Lower lobe of right lung (tissue), 2 donors: ENCODE data around the gene ZNF236. TPM values are rescaled to one million over a fixed set of nuclear protein-coding genes. Genes with fewer than 3 reads are reported as not detected.

Experiments
- ATAC-seq, 2 donors: fragments of 200-7000 bp; cut with Tn5 transposase; one replicate each; pipeline ENCODE4 v1.9.1; 2020 to 2022; ENCODE audit warnings: mild to moderate bottlenecking in 2 of 2, moderate library complexity in 2 of 2
- DNase-seq: peaks from one replicate; pipeline ENCODE4 v3.0.0-alpha.2; 2020
- H3K27ac ChIP-seq: fragments of 200-600 bp; one replicate; pipeline ENCODE4 v1.8.0; 2022
- H3K27me3 ChIP-seq: fragments of 200-600 bp; one replicate; pipeline ENCODE4 v1.8.0; 2022; ENCODE audit warnings: low read depth
- H3K36me3 ChIP-seq: fragments of 200-600 bp; one replicate; pipeline ENCODE4 v1.8.0; 2022; ENCODE audit warnings: mild to moderate bottlenecking
- H3K4me1 ChIP-seq: fragments of 200-600 bp; one replicate; pipeline ENCODE4 v1.8.0; 2022
- H3K4me3 ChIP-seq: fragments of 200-600 bp; one replicate; pipeline ENCODE4 v1.8.0; 2022; ENCODE audit warnings: mild to moderate bottlenecking
- H3K9me3 ChIP-seq: fragments of 200-600 bp; one replicate; pipeline ENCODE4 v1.8.0; 2022
- intact Hi-C: fragments of 100-400 bp; cut with DNase I; formaldehyde crosslinking; loops from one replicate; pipeline ENCODE4 v1.11.0; 2022
- total RNA-seq: library from RNA; stranded (reverse); fragmentation: NEBNext Ultra II Directional; extraction: Animal tissue kit (Norgen Biotek cat#: 25700); gene quantifications from one replicate; pipeline ENCODE4 v1.2.1, GENCODE V29; 2021
- TF ChIP-seq, protein P1 (sequence below): fragments of 200-600 bp; IDR thresholded peaks from one replicate; pipeline ENCODE4 v1.8.0; 2022; ENCODE audit warnings: antibody characterized with exemption, mild to moderate bottlenecking
- donor health status: DM: no; HTN: yes; CAD: no; lungs with severe emphysema.

Gene ZNF236
- total RNA-seq, 1 donor from 2014 or later, result 18.0 TPM

DNA sequence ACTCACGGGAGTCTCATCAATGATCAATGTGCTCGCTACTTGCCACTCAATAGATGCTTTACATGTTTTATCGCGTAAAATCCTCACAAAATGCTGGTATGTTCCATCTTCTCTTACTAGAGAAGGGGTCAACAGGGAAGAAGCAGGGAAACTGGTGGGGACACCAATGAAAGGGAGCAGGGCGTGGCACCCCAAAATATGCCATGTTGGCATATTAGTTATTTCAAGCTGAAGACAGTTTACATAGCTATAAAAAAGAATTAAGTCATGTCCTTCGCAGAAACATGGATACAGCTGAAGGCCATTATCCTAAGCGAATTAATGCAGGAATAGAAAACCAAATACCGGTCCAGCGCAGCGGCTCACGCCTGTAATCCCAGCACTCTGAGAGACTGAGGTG is 8.1 kb upstream of the ZNF236 start:
- H3K27ac ChIP-seq, result no peak overlapping the region
- intact Hi-C loops, result no loop called here
- H3K36me3 ChIP-seq, result peaks cover 27% of the 10 kb centered on the region
- no peak overlapping the region for H3K4me3 ChIP-seq
- DNase-seq (no peak), ATAC-seq (no peak)
- TF ChIP-seq, protein P1, sequence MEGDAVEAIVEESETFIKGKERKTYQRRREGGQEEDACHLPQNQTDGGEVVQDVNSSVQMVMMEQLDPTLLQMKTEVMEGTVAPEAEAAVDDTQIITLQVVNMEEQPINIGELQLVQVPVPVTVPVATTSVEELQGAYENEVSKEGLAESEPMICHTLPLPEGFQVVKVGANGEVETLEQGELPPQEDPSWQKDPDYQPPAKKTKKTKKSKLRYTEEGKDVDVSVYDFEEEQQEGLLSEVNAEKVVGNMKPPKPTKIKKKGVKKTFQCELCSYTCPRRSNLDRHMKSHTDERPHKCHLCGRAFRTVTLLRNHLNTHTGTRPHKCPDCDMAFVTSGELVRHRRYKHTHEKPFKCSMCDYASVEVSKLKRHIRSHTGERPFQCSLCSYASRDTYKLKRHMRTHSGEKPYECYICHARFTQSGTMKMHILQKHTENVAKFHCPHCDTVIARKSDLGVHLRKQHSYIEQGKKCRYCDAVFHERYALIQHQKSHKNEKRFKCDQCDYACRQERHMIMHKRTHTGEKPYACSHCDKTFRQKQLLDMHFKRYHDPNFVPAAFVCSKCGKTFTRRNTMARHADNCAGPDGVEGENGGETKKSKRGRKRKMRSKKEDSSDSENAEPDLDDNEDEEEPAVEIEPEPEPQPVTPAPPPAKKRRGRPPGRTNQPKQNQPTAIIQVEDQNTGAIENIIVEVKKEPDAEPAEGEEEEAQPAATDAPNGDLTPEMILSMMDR, result no peak
- H3K4me1 ChIP-seq, result no peaks in the 10 kb centered on the region
- H3K27me3 ChIP-seq, result no peaks in the 10 kb centered on the region
- no peaks in the 10 kb centered on the region for H3K9me3 ChIP-seq

DNA sequence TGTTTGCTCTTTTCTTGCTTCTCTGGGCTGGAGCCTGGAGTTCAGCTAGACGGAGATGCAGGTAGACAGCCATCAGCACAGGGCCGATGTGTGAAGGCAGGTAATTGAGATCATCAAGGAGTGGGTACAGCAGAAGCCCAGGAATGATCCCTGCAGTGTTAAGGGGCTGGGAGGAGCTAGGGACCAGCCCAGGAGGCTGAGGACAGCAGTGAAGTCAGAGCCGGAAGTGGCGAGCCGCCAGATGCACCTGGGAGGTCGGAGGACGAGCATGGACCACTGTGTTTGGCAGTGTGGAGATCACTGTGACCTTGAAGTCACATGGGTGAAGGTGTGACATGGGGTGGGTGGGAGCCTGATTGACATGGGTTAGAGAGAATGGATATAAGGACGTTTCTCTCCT is 6.2 kb upstream of the ZNF236 start:
- TF ChIP-seq, protein P1, result no peak
- Histone ChIP-seq H3K27me3 (no peaks in the 10 kb centered on the region), H3K9me3 (no peaks in the 10 kb centered on the region), H3K4me3 (no peak overlapping the region), H3K27ac (no peak overlapping the region), H3K4me1 (peaks cover 6% of the 10 kb centered on the region), H3K36me3 (peaks cover 22% of the 10 kb centered on the region)
- intact Hi-C loops, result no loop called here
- no peak for ATAC-seq
- DNase-seq, result no peak

DNA sequence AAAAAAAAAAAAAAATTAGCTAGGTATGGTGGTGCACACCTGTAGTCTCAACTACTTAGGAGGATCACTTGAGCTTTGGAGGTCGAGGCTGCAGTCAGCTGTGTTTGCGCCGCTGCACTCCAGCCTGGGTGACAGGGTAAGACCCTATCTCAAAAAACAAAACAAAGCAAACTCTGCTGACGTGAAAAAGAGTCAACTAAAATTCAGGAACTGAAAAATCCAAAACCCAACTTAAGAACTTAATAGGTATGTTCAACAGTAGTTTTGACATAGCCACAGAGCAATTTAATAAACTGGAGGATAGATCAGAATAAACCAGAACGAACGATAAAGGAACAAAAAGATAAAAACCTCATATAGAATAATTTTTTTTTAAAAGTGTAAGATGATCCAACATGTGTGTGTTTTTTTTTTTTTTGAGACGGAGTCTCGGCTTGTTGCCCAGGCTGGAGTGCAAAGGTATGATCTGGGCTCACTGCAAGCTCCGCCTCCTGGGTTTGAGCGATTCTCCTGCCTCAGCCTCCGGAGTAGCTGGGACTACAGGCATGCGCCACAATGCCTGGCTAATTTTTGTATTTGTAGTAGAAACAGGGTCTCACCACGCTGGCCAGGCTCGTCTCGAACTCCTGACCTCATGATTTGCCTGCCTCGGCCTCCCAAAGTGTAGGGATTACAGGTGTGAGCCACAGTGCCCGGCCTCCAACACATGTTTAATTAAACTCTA is 4.3 kb upstream of the ZNF236 start:
- Histone ChIP-seq H3K9me3 (no peaks in the 10 kb centered on the region), H3K36me3 (peaks cover 21% of the 10 kb centered on the region), H3K27me3 (no peaks in the 10 kb centered on the region), H3K4me1 (peaks cover 9% of the 10 kb centered on the region), H3K27ac (no peak overlapping the region), H3K4me3 (no peak overlapping the region)
- TF ChIP-seq, protein P1, result no peak
- DNase-seq (no peak), ATAC-seq (no peak)
- intact Hi-C loops, result no loop called here

DNA sequence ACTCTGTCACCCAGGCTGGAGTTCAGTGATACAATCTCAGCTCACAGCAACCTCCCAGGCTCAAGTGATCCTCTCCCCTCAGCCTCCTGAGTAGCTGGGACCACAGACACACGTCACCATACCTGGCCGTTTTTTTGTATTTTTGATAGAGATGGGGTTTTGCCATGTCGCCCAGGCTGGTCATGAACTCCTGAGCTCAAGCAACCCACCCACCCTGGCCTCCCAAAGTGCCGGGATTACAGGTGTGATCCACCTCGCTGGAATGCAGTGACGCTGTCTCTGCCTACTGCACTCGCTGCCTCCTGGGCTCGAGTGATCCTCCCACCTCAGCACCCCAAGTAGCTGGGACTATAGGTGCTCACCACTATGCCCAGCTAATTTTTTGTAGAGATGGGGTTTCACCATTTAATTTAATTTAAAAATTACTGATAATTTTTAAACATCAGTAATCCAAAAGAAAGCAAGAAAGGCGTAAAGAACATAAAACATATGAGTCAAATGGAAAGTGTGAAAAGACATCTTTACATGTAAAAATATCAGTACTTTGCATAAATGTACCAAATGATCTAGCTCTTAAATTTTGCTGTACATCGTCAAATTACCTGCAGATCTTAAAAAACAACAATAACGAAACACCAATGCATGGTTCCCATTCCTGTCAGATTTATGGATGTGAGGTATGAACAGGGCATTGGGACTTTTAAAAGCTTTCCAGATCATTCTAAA is 2.8 kb upstream of the ZNF236 start:
- TF ChIP-seq, protein P1, result no peak
- Histone ChIP-seq H3K27ac (no peak overlapping the region), H3K4me1 (peaks cover 21% of the 10 kb centered on the region), H3K4me3 (no peak overlapping the region), H3K36me3 (peaks cover 13% of the 10 kb centered on the region), H3K9me3 (no peaks in the 10 kb centered on the region), H3K27me3 (no peaks in the 10 kb centered on the region)
- no peak for ATAC-seq
- DNase-seq, result no peak
- intact Hi-C loops, result no loop called here

DNA sequence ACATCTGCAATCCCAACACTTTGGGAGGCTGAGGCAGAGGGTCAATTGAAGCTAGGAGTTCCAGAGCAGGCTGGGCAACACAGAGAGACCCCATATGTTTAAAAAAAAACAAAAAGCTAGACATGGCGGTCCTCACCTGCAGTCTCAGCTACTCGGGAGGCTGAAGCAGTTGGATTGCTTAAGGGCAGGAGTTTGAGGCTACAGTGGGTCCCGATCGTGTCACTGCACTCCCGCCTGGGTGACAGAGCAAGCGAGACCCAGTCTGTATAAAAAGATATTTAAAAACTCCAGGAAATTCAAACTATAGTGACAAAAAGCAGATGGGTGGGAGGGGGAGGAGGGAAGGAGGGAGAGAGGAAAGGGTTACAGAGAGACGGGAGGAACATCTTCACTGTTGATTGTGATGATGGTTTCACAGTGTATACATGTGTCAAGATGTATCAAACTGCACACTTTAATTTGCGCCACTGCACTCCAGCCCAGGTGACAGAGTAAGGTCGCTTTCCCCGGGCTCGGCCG is 942 bp upstream of the ZNF236 start:
- intact Hi-C loops, result no loop called here
- DNase-seq, result no peak
- no peaks in the 10 kb centered on the region for H3K9me3 ChIP-seq
- peak overlapping the region; percentile 88 for H3K4me3 ChIP-seq
- H3K4me1 ChIP-seq, result peaks cover 21% of the 10 kb centered on the region
- no peaks in the 10 kb centered on the region for H3K36me3 ChIP-seq
- TF ChIP-seq, protein P1, result no peak
- peak overlapping the region; percentile 97 for H3K27ac ChIP-seq
- no peaks in the 10 kb centered on the region for H3K27me3 ChIP-seq
- peak in 1 of 2 donors; percentile 57 for ATAC-seq
